HCT116 (cell line): ENCODE measurements around the gene STAT4. TPM values are rescaled to one million over a fixed set of nuclear protein-coding genes. Genes with fewer than 3 reads are reported as not detected.

ENCODE experiments used
- ATAC-seq: fragments of 200-7000 bp; cut with Tn5 transposase; 2 replicates; pipeline ENCODE4 v1.9.1; 2020; ENCODE audit warnings: mild to moderate bottlenecking, moderate library complexity
- BruUV-seq: library from RNA; stranded (reverse); fragments of 400-500 nt; replicated peaks from 2 replicates; lab custom pipeline; 2021; lab: Mats Ljungman, UMichigan
- CTCF ChIA-PET: fragments of 300-600 bp; sonication (Branson Sonifier 250); formaldehyde crosslinking; loops from one replicate; lab custom pipeline; 2021; ENCODE audit warnings: antibody characterized with exemption; lab: Charles Lee
- POLR2A ChIA-PET: fragments of 300-600, 350-600 bp; sonication (Branson Sonifier 250); formaldehyde crosslinking; loops from one replicate; lab custom pipeline; 2021; ENCODE audit warnings: antibody characterized with exemption; lab: Charles Lee
- RAD21 ChIA-PET, 2 experiments: fragments of 300-600 bp; sonication (Branson Sonifier 250); formaldehyde crosslinking; loops; one replicate each; lab custom pipeline; 2023; ENCODE audit warnings: low total read pairs in 2 of 2; ENCODE audit not compliant: uncharacterized antibody in 2 of 2, unreplicated experiment in 2 of 2, low non-redundant PET in 1 of 2; lab: Charles Lee
- DNase-seq: peaks from one replicate; pipeline ENCODE4 v3.0.0-alpha.2; 2010; ENCODE audit warnings: low read depth, low spot score
- H2AFZ ChIP-seq: fragments of 200-600 bp; shearing (Covaris generic), sonication (generic); 2 replicates; pipeline ENCODE4 v1.6.1; 2017; ENCODE audit warnings: low read depth, mixed run types, mixed read lengths, antibody characterized with exemption, low read length; ENCODE audit not compliant: poor library complexity, severe bottlenecking
- H3K27ac ChIP-seq: 2 replicates; pipeline ENCODE4 v1.5.1; 2012; ENCODE audit warnings: low read depth, low read length
- H3K27me3 ChIP-seq: fragments of 200-600 bp; sonication (generic); 2 replicates; pipeline ENCODE4 v1.6.1; 2016; ENCODE audit warnings: mixed run types, low read length, mixed read lengths; ENCODE audit not compliant: insufficient read depth
- H3K36me3 ChIP-seq, 2 experiments: fragments of 200-500 bp in 1 of 2; fragments of 200-600 bp in 1 of 2; sonication (Bioruptor generic) in 1 of 2; sonication (generic) in 1 of 2; 2 replicates each; pipeline versions ENCODE4 v1.5.1 to v1.6.1; 2014 to 2016; ENCODE audit warnings: low read length in 2 of 2, inconsistent platforms in 1 of 2, mixed read lengths in 1 of 2, mixed run types in 1 of 2; ENCODE audit not compliant: insufficient read depth in 2 of 2, control insufficient read depth in 1 of 2
- H3K4me1 ChIP-seq, 2 experiments: fragments of 200-600 bp in 1 of 2; sonication (generic) in 1 of 2; 2 replicates each; pipeline versions ENCODE4 v1.5.1 to v1.6.1; 2012 to 2017; ENCODE audit warnings: low read length in 2 of 2, inconsistent platforms in 1 of 2, mild to moderate bottlenecking in 1 of 2, mixed read lengths in 1 of 2, mixed run types in 1 of 2, moderate library complexity in 1 of 2; ENCODE audit not compliant: insufficient read depth in 2 of 2, control insufficient read depth in 1 of 2
- H3K4me2 ChIP-seq: fragments of 200-600 bp; sonication (generic); 2 replicates; pipeline ENCODE4 v1.6.1; 2017; ENCODE audit warnings: mixed run types, low read length, mixed read lengths
- H3K4me3 ChIP-seq, 2 experiments: fragments of 200-600 bp in 1 of 2; sonication (generic) in 1 of 2; replicated peaks in 1 of 2; 2 replicates each; pipeline ENCODE4 v1.5.1; 2011 to 2016; ENCODE audit warnings: low read length in 2 of 2, control low read depth in 1 of 2, low read depth in 1 of 2, mild to moderate bottlenecking in 1 of 2, mixed read lengths in 1 of 2, mixed run types in 1 of 2
- H3K79me2 ChIP-seq: fragments of 200-600 bp; sonication (generic); 2 replicates; pipeline ENCODE4 v1.6.1; 2017; ENCODE audit warnings: mild to moderate bottlenecking, mixed run types, low read length, moderate library complexity, mixed read lengths; ENCODE audit not compliant: insufficient read depth
- H3K9ac ChIP-seq: fragments of 200-600 bp; sonication (generic); 2 replicates; pipeline ENCODE4 v1.6.1; 2016; ENCODE audit warnings: low read length, mixed read lengths
- H3K9me2 ChIP-seq: fragments of 200-600 bp; sonication (generic), shearing (Covaris generic); 2 replicates; pipeline ENCODE4 v1.6.1; 2017; ENCODE audit warnings: mixed run types, mild to moderate bottlenecking, moderate library complexity; ENCODE audit not compliant: insufficient read depth
- H3K9me3 ChIP-seq, 2 experiments: fragments of 200-500 bp in 1 of 2; fragments of 200-600 bp in 1 of 2; sonication (Bioruptor generic) in 1 of 2; sonication (generic) in 1 of 2; 2 replicates each; pipeline ENCODE4 v1.6.1; 2014 to 2017; ENCODE audit warnings: low read length in 2 of 2, mixed read lengths in 2 of 2, inconsistent platforms in 1 of 2, low read depth in 1 of 2, mild to moderate bottlenecking in 1 of 2, mixed run types in 1 of 2, moderate library complexity in 1 of 2; ENCODE audit not compliant: control insufficient read depth in 1 of 2, insufficient read depth in 1 of 2
- H4K20me1 ChIP-seq: fragments of 200-600 bp; sonication (generic), shearing (Covaris generic); 2 replicates; pipeline ENCODE4 v1.6.1; 2017; ENCODE audit warnings: mixed run types, mild to moderate bottlenecking, moderate library complexity; ENCODE audit not compliant: insufficient read depth
- CBX3 ChIP-seq: IDR thresholded peaks from 2 replicates; pipeline ENCODE4 v1.6.1; 2012; ENCODE audit warnings: low read depth
- CEBPB ChIP-seq: IDR thresholded peaks from 2 replicates; pipeline ENCODE4 v1.6.1; 2012; ENCODE audit warnings: low read depth
- EGR1 ChIP-seq: IDR thresholded peaks from 2 replicates; pipeline ENCODE4 v1.6.1; 2012; ENCODE audit warnings: low read depth
- EZH2 ChIP-seq: fragments of 200-600 bp; sonication (generic); IDR thresholded peaks from 2 replicates; pipeline ENCODE4 v1.6.1; 2017; ENCODE audit warnings: antibody characterized with exemption, mixed run types
- EZH2phosphoT487 ChIP-seq: fragments of 200-600 bp; IDR thresholded peaks from 2 replicates; pipeline ENCODE4 v1.6.1; 2018; ENCODE audit warnings: antibody characterized with exemption, borderline replicate concordance
- FOSL1 ChIP-seq: IDR thresholded peaks from 2 replicates; pipeline ENCODE4 v1.6.1; 2012; ENCODE audit warnings: low read depth
- POLR2A ChIP-seq: IDR thresholded peaks from 2 replicates; pipeline ENCODE4 v1.7.0; 2011; ENCODE audit warnings: borderline replicate concordance; ENCODE audit not compliant: insufficient read depth, insufficient read length; ENCODE audit errors: extremely low read depth
- RAD21 ChIP-seq: IDR thresholded peaks from 2 replicates; pipeline ENCODE4 v1.6.1; 2012; ENCODE audit warnings: low read depth, mild to moderate bottlenecking
- REST ChIP-seq: IDR thresholded peaks from 2 replicates; pipeline ENCODE4 v1.6.1; 2012; ENCODE audit warnings: low read depth
- SIN3A ChIP-seq: IDR thresholded peaks from 2 replicates; pipeline ENCODE4 v1.6.1; 2012; ENCODE audit warnings: low read depth
- SP1 ChIP-seq: IDR thresholded peaks from 2 replicates; pipeline ENCODE4 v1.6.1; 2012; ENCODE audit warnings: low read depth
- ZNF274 ChIP-seq: fragments of 200-500 bp; sonication (Bioruptor generic); IDR thresholded peaks from 2 replicates; pipeline ENCODE4 v1.6.1; 2014; ENCODE audit warnings: mild to moderate bottlenecking, low read depth, low read length, inconsistent platforms
- intact Hi-C: fragments of 100-400 bp; cut with micrococcal nuclease; formaldehyde crosslinking; loops from 2 replicates; pipeline ENCODE4 v1.10.0; 2022
- total RNA-seq: library from RNA; stranded (reverse); gene quantifications from one replicate; pipeline ENCODE4 v1.2.1, GENCODE V29; 2021; ENCODE audit not compliant: unreplicated experiment

The STAT4 gene
- total RNA-seq, 1 experiment from 2014 or later = 2.0 TPM

- DNase-seq (no peak), ATAC-seq (no peak)
- peaks cover 12 to 29% of the 10 kb centered on the region in 2 experiments for H3K4me1 ChIP-seq
- no peaks in the 10 kb centered on the region for H3K36me3 ChIP-seq
- H2AFZ ChIP-seq = no peak overlapping the region
- no peaks in the 10 kb centered on the region for H3K79me2 ChIP-seq
- H4K20me1 ChIP-seq = no peaks in the 10 kb centered on the region
- H3K4me3 ChIP-seq = no peak overlapping the region
- H3K4me2 ChIP-seq = no peak overlapping the region
- H3K9me2 ChIP-seq = no peaks in the 10 kb centered on the region
- H3K9ac ChIP-seq = no peak overlapping the region
- no TSS peak for BruUV-seq
- H3K9me3 ChIP-seq = no peaks in the 10 kb centered on the region
- CTCF ChIA-PET = no interaction called here
- RAD21 ChIA-PET = no interaction called here
- POLR2A ChIA-PET = no interaction called here
- H3K27ac ChIP-seq = no peak overlapping the region
- intact Hi-C loops = no loop called here
- no peaks in the 10 kb centered on the region for H3K27me3 ChIP-seq
- no peak for TF ChIP-seq REST
- TF ChIP-seq POLR2A = no peak
- TF ChIP-seq FOSL1 = no peak
- TF ChIP-seq SIN3A = no peak
- TF ChIP-seq EZH2phosphoT487 = no peak
Measured at GRCh38 chr2:191037351-191037750, 113.4 kb downstream of the STAT4 start.

- Histone ChIP-seq H3K79me2 (no peaks in the 10 kb centered on the region), H3K4me1 (peaks cover 5 to 19% of the 10 kb centered on the region in 2 experiments), H4K20me1 (no peaks in the 10 kb centered on the region), H3K9ac (no peak overlapping the region), H3K9me2 (no peaks in the 10 kb centered on the region), H2AFZ (no peak overlapping the region), H3K4me2 (no peak overlapping the region), H3K36me3 (no peaks in the 10 kb centered on the region), H3K4me3 (no peak overlapping the region), H3K9me3 (no peaks in the 10 kb centered on the region), H3K27ac (no peak overlapping the region), H3K27me3 (no peaks in the 10 kb centered on the region)
- intact Hi-C loops = no loop called here
- BruUV-seq = no TSS peak
- ChIA-PET RAD21 (no interaction called here), CTCF (interaction anchor here (1.1 kb wide), 1 partner anchor 119 kb away, joined by 3 read pairs; no protein-coding TSS in a partner anchor), POLR2A (no interaction called here)
- no peak for DNase-seq
- TF ChIP-seq EZH2phosphoT487 (no peak), EGR1 (no peak), POLR2A (no peak), RAD21 (no peak), CEBPB (no peak), FOSL1 (no peak), ZNF274 (no peak), REST (no peak), SIN3A (no peak), CBX3 (no peak), SP1 (no peak), EZH2 (no peak)
- no peak for ATAC-seq
Measured at GRCh38 chr2:191036363-191036762, 114.4 kb downstream of the STAT4 start.
